Activated T-helper 1 cell treated with anti-CD3 and anti-CD28 coated beads, Interleukin-2, amount 50 U/mL, for 16 hours (primary cell): ENCODE data around the gene ISCU.

Experiments
- DNase-seq, 2 donors: peaks; one replicate each; pipeline ENCODE4 v3.0.0-alpha.2; 2020; ENCODE audit warnings: low read depth in 1 of 2, low spot score in 1 of 2

The ISCU gene

GRCh38 chr12:108602209-108602705 lies 39.9 kb downstream of the ISCU start:
- DNase-seq = no peak

- DNase-seq = no peak
Observed at GRCh38 chr12:108602976-108603704, 40.7 kb downstream of the ISCU start.

- DNase-seq = no peak
Observed at GRCh38 chr12:108603743-108604142, 41.3 kb downstream of the ISCU start.

GRCh38 chr12:108604208-108604941 lies 42.0 kb downstream of the ISCU start:
- DNase-seq = no peak

GRCh38 chr12:108605000-108605689 lies 42.7 kb downstream of the ISCU start:
- DNase-seq = no peak

- DNase-seq = no peak
Observed at GRCh38 chr12:108605690-108606406, 43.5 kb downstream of the ISCU start.

- DNase-seq = no peak
Observed at GRCh38 chr12:108606492-108606891, 44.1 kb downstream of the ISCU start.

- DNase-seq = no peak
Observed at GRCh38 chr12:108607981-108608600, 45.7 kb downstream of the ISCU start.

GRCh38 chr12:108608616-108609015 lies 46.2 kb downstream of the ISCU start:
- DNase-seq = no peak

GRCh38 chr12:108609537-108610335 lies 47.3 kb downstream of the ISCU start:
- DNase-seq = no peak

GRCh38 chr12:108610336-108610815 lies 48.0 kb downstream of the ISCU start:
- no peak for DNase-seq

- DNase-seq = no peak
Observed at GRCh38 chr12:108610856-108611605, 48.6 kb downstream of the ISCU start.

GRCh38 chr12:108611884-108612415 lies 49.6 kb downstream of the ISCU start:
- no peak for DNase-seq

- DNase-seq = no peak
Observed at GRCh38 chr12:108612788-108613282, 50.4 kb downstream of the ISCU start.

- no peak for DNase-seq
Observed at GRCh38 chr12:108613548-108613947, 51.2 kb downstream of the ISCU start.

- DNase-seq = no peak
Observed at GRCh38 chr12:108614041-108614440, 51.6 kb downstream of the ISCU start.

- DNase-seq = no peak
Observed at GRCh38 chr12:108614639-108615038, 52.2 kb downstream of the ISCU start.

GRCh38 chr12:108615918-108616317 lies 53.5 kb downstream of the ISCU start:
- no peak for DNase-seq

- DNase-seq = no peak
Observed at GRCh38 chr12:108616359-108616758, 54.0 kb downstream of the ISCU start.
